ENCODE data around the gene TBX5.

TBX5 gene

DNA sequence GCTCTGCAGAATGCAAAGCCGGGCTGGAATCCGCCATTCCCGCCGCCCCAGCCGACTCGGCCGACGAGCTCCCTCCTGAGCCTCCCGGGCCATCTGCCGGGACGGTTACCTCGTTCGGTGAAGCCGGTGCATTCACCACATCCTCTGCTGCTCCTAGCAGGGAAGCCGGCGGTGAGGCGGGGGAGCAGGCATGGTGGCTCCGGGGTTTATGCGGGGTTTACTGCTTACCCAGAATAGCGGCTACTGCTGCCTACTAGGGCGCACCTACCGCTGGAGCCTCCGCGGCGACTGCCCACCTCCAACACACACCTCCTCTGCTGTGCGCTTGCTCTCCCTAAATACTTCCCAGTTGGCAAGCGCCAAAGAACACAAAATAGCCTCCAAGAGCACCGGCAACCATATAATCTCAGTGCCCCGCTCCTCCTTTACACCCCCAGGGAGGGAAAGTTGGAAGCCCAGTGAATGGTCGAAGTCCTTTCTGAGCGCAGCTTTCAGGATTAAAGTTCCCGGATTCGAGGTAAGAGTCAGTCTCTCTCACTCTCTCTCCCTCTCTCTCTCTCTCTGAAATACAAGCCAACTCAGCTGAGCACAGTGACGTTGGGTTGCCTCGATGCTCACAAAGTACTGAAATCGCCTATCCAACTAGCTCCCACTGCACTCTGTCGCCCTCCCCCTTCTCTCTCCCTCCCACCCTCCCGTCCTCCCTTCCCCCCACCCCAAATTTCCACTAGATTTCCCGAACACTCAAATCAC lies at the start of gene TBX5:
Gene TBX5 (minus strand): TSS at position 626 of the 753 bp plus-strand sequence. CDS start 2,246 bp downstream, outside the sequence.
- no peak for DNase-seq

DNA sequence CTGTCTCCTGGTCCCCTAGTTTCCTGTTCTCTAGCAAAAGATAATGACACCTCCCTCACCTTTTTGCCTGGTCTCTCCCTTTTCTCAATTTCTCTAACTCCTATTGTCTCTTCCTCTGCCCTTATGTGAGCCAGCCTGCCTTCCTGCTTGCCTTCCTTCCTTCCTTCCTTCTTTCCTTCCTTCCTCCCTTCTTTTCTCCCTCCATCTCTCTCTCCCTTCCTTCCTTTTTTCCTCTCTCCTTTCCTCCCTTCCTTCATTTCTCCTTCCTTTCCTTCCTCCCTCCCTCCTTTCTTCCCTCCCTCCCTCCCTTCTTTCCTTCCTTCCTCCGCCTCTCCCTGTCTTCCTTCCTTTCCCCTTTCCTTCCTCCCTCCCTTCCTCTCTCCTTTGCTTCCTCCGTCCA lies 45.7 kb upstream of the TBX5 start:
- no peak for DNase-seq

- DNase-seq, result no peak
Observed at GRCh38 chr12:114450515-114451300, 44.8 kb upstream of the TBX5 start.

GRCh38 chr12:114450019-114450418 lies 44.1 kb upstream of the TBX5 start:
- DNase-seq, result no peak

DNA sequence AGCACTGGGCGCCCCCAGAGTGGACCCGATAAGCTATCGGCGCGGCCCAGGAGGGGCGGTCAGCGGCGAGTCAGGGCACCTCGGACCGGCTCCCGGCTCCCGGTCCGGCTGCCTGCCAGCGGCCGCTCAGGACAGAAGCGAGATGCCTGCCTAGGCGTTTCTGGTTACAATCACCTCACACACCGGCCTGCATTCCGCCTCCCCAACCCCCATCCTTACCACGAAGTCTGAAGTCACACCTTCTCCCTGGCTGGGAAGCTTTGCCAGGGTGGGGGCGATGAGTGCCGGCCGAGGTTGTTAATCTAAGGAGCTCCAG lies 42.6 kb upstream of the TBX5 start:
- DNase-seq, result no peak

DNA sequence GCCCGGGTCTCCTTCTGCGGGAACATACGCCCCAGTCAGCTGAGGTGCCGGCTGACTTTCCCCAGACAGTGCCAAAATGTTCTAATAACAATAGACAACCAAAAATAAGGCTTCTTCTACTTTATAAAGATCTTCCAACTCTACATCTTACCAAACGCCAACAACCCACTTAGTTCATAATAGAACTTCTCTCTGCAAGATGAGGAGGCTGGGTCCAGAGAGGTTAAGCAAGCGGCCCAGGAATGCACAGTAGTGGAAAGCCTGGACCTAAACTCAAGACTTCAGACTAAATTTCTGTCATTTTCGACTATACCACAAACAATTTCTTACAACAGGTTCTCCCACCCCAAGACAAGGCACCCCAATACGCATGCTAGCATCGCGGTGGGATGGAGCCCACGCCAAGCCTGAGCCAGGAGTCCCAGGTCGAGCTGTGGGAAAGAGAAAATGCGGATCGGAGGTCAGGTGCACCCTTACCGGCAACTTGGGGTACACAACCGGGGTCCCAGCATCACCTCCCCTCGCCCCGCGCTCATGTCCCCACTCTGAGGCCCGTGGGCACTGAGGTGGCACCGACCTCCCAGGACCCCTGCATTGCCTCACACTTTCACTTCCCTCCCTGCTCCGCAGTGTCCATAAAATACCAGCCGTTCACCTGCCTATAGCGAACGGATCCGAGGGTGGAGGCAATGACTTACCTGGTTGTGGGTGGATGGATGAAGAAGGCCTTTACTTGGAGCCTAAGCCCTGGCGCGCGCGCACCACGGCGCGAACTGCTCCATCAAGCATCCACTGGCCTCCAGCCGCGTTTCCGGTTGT lies 42.1 kb upstream of the TBX5 start:
- DNase-seq, result no peak

- DNase-seq, result no peak
Observed at GRCh38 chr12:114447274-114447716, 41.4 kb upstream of the TBX5 start.

GRCh38 chr12:114445401-114446323 lies 39.7 kb upstream of the TBX5 start:
- no peak for DNase-seq

DNA sequence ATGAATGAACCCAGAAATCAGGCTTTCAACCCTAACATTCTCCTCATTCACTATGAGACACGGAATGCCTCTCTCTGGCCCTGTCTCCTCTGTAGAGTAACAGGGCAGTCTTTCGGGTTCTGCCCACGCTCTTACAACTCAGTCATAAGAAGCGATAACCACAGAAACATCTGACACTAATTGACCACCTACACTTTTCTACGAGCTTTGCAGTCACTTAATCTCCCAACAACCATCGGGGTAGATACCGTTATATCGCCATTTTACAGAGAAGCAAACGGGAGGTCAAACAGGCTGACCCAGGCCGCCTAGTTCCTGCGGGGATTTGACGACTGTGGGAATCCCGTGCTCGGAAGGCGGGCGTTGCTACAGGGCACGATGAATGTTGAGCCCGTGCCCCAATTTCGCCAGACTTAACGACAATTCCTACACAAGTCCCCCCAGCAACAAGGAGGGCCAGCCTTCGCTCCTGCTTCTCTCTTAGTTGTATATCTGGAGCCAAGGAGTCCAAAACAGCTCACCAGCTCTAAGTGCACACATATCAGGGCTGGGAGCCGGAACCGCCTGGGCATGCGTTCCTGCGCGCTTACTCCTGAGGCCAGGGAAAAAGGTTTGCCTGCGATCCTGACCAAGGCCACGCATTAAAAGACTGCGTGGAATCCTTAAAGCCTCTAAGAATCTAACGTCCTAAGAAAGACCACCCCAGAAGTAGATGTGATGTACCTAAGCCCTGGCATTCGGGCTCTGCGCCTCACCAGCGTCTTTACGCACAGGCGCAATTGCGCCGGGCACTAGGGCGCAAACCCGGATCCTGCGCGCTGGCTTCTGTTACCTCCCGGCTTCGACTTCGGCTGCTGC lies 38.7 kb upstream of the TBX5 start:
- no peak for DNase-seq

DNA sequence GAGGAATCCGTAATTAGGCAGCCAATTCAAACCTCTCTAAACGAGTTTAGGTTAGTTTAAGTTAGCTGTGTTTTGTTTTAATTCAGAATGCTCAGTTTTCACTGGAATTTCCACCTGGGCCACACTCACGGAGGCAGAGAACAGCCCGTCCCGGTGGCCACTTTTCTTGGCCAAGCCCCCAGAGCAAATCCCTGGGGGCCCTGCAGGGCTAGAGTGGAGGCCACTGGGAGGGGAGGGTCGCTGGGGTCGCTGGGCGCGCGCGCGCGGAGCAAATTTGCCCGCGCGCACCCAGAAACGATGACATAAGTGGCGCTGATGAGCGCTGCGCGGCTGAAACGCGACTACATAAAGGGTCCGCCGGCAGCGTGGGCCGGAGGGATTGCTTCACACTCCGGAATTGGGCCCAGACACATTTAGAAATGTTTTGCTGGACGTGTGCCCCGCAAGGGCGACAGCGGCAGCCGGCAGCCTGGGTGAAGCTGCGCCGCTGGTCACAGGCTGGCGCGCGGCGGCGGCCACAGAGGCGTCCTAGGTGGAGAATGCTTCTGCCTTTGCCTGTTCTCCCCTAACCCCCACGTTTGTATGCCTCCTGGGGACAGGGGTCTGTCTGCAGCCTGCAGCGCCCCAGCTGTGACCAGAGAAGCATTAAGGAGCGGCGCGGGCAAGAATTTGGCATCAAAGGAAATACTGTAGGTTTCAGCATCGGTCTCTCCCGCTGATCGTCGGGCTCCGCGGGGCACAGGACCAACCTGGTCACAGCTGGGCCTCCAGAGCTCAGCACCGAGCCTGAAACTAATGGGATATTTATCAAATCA lies 37.9 kb upstream of the TBX5 start:
- DNase-seq, result no peak

DNA sequence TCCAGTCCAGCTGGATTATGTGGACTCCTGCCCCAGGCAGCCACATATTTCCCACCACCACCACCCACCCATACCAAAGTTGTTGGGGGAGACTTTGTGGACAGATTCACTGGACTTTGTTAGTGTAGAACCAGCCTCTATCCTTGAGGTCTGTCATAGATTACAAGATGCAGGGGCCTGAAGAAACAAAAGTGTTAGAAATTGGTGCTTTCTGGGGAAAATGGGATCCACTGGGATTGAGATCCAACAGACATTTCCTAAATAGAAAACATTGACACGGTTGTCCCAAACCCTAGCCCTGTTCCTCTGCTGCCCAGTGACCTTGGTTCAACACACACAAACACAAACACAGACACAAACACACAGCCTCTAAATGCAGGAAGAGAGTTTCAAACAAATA lies 36.6 kb upstream of the TBX5 start:
- DNase-seq, result no peak

DNA sequence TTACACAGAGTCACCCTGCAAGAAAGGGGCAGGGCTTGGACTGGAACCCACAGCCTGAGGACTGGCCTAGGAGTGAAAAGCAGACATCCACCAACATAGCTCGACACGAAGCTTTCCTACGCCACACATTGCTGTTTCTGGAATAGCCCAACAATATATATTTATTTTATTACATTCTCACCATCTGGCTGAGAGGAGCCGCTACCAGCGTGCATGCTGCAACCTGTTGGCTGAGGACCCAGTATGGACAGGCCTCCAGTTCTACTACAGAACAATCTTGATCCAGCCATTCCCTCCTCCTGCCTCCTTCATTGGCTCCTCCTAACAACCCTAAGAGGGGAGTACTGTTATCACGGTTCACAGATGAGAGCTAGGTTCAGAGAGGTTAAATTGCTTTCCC lies 35.6 kb upstream of the TBX5 start:
- DNase-seq, result no peak

GRCh38 chr12:114441039-114441383 lies 35.1 kb upstream of the TBX5 start:
- DNase-seq, result no peak

GRCh38 chr12:114440270-114441038 lies 34.5 kb upstream of the TBX5 start:
- no peak for DNase-seq

GRCh38 chr12:114439817-114440216 lies 33.9 kb upstream of the TBX5 start:
- DNase-seq, result no peak

DNA sequence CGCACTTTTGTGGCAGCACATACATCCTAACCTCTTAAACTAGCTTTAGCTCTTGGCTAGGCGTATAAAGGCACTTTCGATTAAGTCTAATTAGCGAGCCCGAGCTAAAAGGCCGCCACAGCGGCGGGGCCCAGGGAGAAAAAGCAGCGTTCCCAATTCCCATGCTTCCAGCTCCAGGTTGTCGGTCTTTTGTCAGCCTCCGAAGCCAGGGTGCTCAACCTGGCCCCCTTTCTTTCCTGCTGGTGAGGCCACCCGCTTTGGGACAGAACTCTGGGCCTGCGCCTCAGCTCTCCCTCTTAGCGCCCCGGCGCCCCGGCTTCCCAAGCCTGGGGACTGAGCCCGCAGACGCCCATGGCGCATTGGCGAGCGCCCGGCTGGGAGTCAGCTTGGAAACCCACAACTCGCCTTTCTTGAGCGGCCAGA lies 33.3 kb upstream of the TBX5 start:
- no peak for DNase-seq

- no peak for DNase-seq
Observed at GRCh38 chr12:114438635-114439256, 32.8 kb upstream of the TBX5 start.

GRCh38 chr12:114434341-114434740 lies 28.4 kb upstream of the TBX5 start:
- no peak for DNase-seq

GRCh38 chr12:114431902-114432301 lies 26.0 kb upstream of the TBX5 start:
- DNase-seq, result no peak
